GOT3 (cell line): ENCODE data around the gene ZBTB17.

Experiments used
- DNase-seq: peaks from one replicate; lab custom pipeline; 2025; ENCODE audit warnings: mixed read lengths; lab: John Stamatoyannopoulos, UW

Gene ZBTB17

DNA sequence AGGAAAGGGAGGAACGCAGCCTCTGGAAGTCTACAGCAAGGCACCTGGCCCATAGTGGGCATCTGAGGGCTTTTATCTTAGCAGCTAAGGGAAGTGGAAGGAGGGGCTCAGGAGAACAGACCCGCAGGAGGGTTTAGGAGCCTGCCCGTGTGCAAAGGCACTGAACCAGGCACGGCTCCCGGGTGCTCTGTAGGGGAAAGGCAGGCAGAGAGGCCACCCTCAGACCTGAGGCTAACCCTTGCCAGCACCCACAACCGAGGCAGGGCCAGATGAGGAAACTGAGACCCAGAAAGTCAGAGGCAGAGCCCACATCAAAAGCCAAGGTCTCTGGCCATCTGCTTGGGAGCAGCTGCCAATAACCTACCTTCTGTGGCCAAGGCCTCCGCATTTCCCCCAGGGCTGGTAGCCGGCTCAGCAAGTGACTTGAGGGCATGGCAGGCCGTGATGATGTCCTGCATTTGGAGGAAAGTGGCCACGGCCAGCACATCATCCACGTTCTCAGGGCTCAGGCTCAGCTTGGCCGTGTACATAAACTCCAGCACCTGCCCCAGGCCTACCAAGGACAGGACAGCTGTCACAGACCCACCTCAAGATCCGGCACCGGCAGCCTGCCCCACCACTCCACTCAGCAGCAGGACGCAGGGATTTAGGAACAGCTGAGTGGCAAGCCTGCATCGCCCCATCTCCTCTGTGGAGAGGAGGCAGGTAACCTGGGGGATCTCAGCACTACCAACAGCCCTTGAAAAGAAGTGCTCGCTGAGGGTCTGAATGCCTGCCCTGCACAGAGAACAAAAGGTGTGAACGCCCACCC is 29.1 kb downstream of the ZBTB17 start:
- DNase-seq: no peak

DNA sequence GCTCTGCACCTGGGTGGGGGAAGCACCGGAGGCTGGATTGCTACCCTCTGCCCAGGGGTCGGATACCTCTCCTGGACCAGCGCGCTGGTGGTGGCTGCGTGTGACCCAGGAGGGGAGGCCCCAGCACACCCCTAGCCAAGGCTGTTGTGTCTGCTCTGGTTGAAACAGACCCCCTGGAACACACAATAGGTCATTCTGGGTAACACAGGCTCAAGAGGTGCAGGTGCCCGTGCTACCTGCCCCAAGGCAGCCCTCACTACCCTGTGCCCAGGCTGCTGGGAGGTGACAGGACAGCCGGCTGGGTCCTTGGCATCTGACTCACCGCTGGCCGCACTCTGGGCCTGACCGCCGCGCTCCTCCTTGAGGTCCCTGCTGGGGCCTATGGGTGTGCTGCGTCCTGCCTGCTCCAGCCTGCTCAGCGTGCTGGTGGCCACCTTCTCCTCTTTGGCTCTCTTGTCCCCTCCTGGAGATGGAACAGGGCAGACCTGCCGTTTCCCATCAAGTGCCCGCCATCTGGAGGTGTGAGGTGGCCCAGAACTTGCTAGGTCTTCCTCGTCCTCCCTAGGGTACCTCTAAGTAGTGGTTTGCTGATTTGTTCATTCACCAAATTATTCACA is 30.0 kb downstream of the ZBTB17 start:
- no peak for DNase-seq

DNA sequence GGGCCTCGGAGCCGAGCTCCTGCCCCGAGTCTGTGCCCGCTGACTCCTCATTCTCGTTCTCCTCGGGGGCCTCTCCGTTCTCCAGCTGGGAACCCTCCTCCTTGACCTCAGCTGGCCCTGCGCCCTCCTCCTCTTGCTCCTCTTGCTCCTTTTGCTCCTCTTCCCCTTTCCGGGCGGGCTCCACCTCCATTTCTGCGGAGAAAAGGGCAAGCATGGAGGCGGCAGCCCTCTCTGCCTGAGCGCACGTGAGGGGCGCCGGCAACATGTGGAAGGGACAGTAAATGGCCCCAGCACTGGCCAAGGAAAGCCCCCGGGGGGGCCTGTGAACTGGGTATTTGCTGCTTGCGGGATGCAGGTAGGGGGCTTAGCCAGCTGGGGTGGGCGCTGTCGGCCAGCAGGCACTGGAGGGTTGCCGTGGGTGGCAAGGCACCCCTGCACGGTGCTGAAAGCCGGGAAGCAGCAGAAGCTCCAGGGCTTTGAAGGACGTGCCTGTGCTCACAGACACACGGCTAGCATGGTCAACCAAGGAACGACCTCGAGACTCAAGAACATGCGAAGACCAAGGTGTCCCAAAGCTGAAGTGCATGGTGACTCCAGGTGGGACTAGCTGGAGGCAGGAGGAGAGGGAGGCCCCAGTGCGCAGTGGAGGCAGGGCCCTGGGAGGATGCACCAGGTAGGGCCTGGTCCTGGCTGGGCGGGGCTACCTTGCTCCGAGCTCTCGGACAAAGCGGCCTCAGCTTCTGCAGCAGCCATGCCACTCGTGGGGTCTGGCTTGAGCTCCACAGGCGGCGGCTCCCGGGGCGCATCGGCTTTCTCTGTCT is 30.7 kb downstream of the ZBTB17 start:
- no peak for DNase-seq

GRCh38 chr1:15944308-15945010 is 31.4 kb downstream of the ZBTB17 start:
- no peak for DNase-seq

DNA sequence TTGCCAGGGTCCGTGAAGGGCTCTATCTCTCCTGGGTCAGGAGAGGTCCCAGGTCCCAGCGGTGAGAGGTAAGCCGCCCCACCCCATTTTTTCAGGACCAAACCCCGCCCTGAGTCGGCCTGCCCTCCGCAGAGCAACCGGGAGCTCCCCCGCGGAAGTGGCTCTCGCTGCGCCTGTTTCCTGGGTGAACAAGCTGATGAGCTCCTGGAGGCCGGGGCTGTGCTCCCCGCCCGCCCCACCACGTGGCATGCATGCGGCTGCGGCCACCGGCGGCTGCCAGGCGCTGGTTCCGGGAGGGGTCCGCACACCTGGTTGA is 32.0 kb downstream of the ZBTB17 start:
- no peak for DNase-seq

- no peak for DNase-seq
Measured at GRCh38 chr1:15943328-15943991, 32.4 kb downstream of the ZBTB17 start.

DNA sequence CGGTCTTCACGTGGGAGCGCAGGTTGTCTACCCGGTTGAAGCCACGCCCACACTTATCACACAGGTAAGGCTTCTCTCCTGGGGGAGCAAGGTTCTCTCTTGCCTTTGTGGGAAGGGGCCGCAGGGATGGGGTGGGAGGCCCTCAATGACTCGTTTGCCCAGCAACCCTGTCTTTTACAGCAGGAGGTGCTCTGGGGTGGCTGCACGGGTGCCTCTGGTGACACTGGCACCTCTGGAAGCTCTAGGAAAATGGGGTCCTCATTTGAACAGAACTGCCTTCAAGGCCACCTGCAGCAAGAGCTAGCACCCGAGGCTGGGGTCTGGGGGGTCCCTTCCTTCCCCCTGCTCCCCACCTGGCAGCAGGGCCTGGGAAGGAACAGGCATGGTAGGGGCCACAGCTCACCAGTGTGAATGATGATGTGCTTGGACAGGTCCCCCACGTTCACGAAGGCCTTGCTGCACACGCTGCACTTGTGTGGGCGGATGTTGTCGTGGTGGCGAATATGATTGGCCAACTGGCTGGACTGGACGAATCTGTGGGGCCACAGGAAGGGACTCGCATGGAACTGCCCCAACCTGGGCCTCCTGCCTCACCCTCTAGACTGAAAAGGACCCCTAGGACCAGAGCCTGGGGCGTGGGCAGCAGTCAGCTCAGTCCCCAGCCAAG is 33.1 kb downstream of the ZBTB17 start:
- DNase-seq: no peak

GRCh38 chr1:15941899-15942660 is 33.8 kb downstream of the ZBTB17 start:
- DNase-seq: no peak

- DNase-seq: no peak
Measured at GRCh38 chr1:15941044-15941840, 34.7 kb downstream of the ZBTB17 start.

GRCh38 chr1:15940110-15941043 is 35.5 kb downstream of the ZBTB17 start:
- DNase-seq: no peak

DNA sequence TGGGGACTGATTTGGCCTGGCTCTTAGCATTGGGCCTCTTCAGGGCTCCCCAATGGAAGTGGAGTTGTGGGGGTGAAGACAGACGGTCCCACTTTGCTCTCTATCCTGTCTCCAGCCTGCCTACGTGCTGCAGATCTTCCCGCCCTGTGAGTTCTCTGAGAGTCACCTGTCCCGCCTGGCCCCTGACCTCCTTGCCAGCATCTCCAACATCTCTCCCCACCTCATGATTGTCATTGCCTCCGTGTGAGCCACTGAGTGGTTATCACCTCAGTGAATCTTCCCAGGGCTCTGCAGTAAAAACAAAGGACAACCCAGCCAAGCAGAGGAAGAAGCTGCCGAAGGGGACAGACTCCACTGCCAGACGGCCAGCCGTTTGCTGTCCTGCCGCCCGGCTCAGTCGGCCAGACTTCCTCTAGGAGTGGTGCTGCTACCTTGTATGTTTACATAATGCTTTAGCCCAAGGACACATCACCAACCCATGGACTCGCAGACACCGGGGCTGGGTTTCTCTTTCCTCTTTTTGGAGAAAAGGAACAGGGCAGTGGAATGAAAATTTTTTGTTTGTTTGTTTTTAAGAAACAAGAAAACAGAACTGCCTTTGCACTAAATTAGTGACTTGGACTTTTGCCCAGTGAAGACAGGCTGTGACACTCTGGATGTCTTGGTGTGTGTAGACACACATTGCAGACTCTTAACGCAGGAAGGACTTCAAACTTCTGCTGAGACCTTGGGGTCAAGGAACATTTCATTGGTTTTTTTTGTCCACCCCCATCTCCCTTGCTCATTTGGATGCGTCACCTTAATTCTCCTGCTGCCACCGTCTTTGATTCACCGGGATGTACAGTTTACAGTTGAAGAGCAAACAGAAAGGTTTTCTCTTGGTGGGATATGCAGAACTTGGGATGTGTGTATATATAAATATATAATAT is 36.5 kb downstream of the ZBTB17 start:
- DNase-seq: no peak

- no peak for DNase-seq
Measured at GRCh38 chr1:15938628-15939161, 37.2 kb downstream of the ZBTB17 start.

GRCh38 chr1:15937706-15938168 is 38.2 kb downstream of the ZBTB17 start:
- DNase-seq: no peak

DNA sequence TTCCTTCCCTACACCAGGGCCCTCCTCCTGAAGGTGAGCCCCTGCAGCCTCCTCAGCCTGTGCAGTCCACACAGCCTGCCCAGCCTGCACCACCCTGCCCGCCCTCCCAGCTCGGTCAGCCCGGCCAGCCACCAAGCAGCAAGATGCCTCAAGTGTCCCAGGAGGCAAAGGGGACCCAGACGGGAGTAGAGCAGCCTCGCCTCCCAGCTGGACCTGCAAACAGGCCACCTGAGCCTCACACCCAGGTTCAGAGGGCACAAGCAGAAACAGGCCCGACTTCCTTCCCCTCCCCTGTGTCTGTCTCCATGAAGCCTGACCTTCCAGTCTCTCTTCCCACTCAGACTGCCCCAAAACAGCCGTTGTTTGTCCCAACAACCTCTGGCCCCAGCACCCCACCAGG is 38.8 kb downstream of the ZBTB17 start:
- no peak for DNase-seq

- DNase-seq: no peak
Measured at GRCh38 chr1:15936025-15936424, 39.9 kb downstream of the ZBTB17 start.

DNA sequence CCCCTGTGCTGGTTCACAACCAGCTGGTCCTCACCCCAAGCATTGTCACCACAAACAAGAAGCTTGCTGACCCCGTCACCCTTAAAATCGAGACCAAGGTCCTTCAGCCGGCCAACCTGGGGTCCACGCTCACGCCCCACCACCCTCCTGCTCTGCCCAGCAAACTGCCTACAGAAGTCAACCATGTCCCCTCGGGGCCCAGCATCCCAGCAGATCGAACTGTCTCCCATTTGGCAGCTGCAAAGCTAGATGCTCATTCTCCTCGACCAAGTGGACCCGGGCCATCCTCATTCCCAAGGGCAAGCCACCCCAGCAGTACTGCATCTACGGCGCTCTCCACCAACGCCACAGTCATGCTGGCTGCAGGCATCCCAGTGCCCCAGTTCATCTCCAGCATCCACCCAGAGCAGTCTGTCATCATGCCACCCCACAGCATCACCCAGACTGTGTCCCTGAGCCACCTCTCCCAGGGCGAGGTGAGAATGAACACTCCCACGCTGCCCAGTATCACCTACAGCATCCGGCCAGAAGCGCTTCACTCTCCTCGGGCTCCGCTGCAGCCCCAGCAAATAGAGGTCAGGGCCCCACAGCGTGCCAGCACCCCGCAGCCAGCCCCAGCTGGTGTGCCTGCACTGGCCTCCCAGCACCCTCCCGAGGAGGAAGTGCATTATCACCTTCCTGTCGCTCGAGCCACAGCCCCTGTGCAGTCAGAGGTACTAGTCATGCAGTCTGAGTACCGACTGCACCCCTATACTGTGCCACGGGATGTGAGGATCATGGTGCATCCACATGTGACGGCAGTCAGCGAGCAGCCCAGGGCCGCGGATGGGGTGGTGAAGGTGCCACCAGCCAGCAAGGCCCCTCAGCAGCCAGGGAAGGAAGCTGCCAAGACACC is 40.6 kb downstream of the ZBTB17 start:
- DNase-seq: no peak
